NCI-H187 (cell line): ENCODE measurements around the gene PDSS1.
"Not testable (repeated sequence)": the region's sequence is repeated elsewhere in the genome, so short reads cannot be mapped to it uniquely, and the experiment has no call there.

Source experiments
- DNase-seq, 2 experiments: peaks; one replicate each; lab custom pipeline; 2025; lab: John Stamatoyannopoulos, UW

PDSS1 gene

GRCh38 chr10:26739071-26739631, 41.6 kb downstream of the PDSS1 start:
- no peak for DNase-seq

GRCh38 chr10:26741368-26741767, 43.9 kb downstream of the PDSS1 start:
- no peak for DNase-seq

- DNase-seq: no peak
These were observed 45.6 kb downstream of the PDSS1 start for GRCh38 chr10:26743091-26743490.

- no peak for DNase-seq
These were observed 46.3 kb downstream of the PDSS1 start for GRCh38 chr10:26743841-26744240.

GRCh38 chr10:26746061-26746460, 48.6 kb downstream of the PDSS1 start:
- no peak for DNase-seq

- no peak for DNase-seq
These were observed 58.0 kb downstream of the PDSS1 start for GRCh38 chr10:26755443-26755903.

GRCh38 chr10:26759008-26759407, 61.5 kb downstream of the PDSS1 start:
- DNase-seq: no peak

GRCh38 chr10:26765549-26765948, 68.0 kb downstream of the PDSS1 start:
- no peak for DNase-seq

- DNase-seq: no peak
These were observed 72.6 kb downstream of the PDSS1 start for GRCh38 chr10:26770069-26770468.

GRCh38 chr10:26773633-26774032, 76.1 kb downstream of the PDSS1 start:
- DNase-seq: no peak

- DNase-seq: no peak
These were observed 78.8 kb downstream of the PDSS1 start for GRCh38 chr10:26776258-26776657.

- no peak for DNase-seq
These were observed 80.2 kb downstream of the PDSS1 start for GRCh38 chr10:26777686-26778085.

- no peak for DNase-seq
These were observed 81.8 kb downstream of the PDSS1 start for GRCh38 chr10:26779176-26779860.

GRCh38 chr10:26780106-26780792, 82.7 kb downstream of the PDSS1 start:
- no peak for DNase-seq

- DNase-seq: no peak
These were observed 83.5 kb downstream of the PDSS1 start for GRCh38 chr10:26780793-26781601.

- no peak for DNase-seq
These were observed 84.3 kb downstream of the PDSS1 start for GRCh38 chr10:26781797-26782196.

- DNase-seq: no peak
These were observed 89.9 kb downstream of the PDSS1 start for GRCh38 chr10:26787362-26787761.

- not testable (repeated sequence) for DNase-seq
These were observed 92.3 kb downstream of the PDSS1 start for GRCh38 chr10:26789779-26790178.

GRCh38 chr10:26790221-26790995, 92.9 kb downstream of the PDSS1 start:
- DNase-seq: no peak

GRCh38 chr10:26792758-26793495, 95.4 kb downstream of the PDSS1 start:
- DNase-seq: no peak
